ENCODE measurements around the gene PLA2G6. TPM values are rescaled to one million over a fixed set of nuclear protein-coding genes. Genes with fewer than 3 reads are reported as not detected.

The PLA2G6 gene
- total and polyA plus RNA-seq, 9 of the 15 experiments (the other 6 are each of a cell fraction or from before 2014, with no cell fraction given), result 0.11 to 12.2 (median 9.7) TPM

DNA sequence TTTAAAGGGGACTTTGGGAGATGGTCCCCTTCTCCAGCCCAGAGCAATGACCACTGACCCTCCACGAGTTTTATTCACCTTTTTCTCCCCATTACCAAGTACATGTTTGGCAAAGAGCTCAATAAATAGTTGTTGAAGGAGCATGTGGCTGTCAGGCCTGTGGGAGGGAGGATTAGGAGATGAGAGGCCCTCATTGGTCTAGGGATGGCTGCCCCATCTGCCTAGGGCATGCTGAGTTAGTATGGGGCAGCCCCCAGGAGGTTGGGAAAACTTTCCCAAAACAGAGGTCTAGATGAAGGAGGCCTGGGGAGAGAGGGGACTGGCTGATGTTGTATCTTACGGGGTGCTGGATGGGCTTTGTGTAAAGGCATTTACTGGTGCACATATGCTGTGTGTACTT is 30.8 kb upstream of the PLA2G6 start:
- Histone ChIP-seq H3K4me2 (ENCODE audit: insufficient read depth, low read length) (no peak overlapping the region), H4K20me1 (replicated peaks; ENCODE audit: control insufficient read depth, insufficient read depth, low read length) (0 out of 2 replicates have a peak, but pooled peaks cover 9% of the 10 kb centered on the region), H3K36me3 (ENCODE audit: control insufficient read depth, insufficient read depth, low read length) (peaks cover 5% of the 10 kb centered on the region; the same call in 1 of the 3 replicates), H3K4me3 (no peak overlapping the region), H3K27me3 (ENCODE audit: control insufficient read depth in 2 of 2, insufficient read depth in 2 of 2, low read length in 2 of 2) (no peaks in the 10 kb centered on the region), H2AFZ (ENCODE audit: low read depth, low read length) (no peak overlapping the region), H3K4me1 (replicated peaks in 1 of 2; ENCODE audit: control insufficient read depth in 2 of 2, insufficient read depth in 2 of 2, low read length in 2 of 2) (peaks cover 10 to 25% of the 10 kb centered on the region in 2 experiments; a peak in 4 of 5 replicates), H3K9ac (ENCODE audit: insufficient read depth in 1 of 2, low read depth in 2 of 2, low read length in 2 of 2) (no peak overlapping the region), H3K9me3 (replicated peaks; ENCODE audit: control insufficient read depth, insufficient read depth, low read depth, low read length) (no peaks in the 10 kb centered on the region), H3K9me1 (ENCODE audit: control insufficient read depth, insufficient read depth, low read length) (no peaks in the 10 kb centered on the region), H3K27ac (ENCODE audit: extremely low read depth, low read depth, low read length) (no peak overlapping the region), H3K79me2 (ENCODE audit: control insufficient read depth, insufficient read depth, low read length) (peaks cover 9% of the 10 kb centered on the region; the same call in 2 of the 3 replicates)
- ATAC-seq, result no peak
- FAIRE-seq, result no peak
- no peak for DNase-seq (ENCODE audit: extremely low read depth in 1 of 4, low spot score in 3 of 4)
- BruUV-seq (replicated peaks), result no TSS peak
- in situ Hi-C loops (cut with MboI) (no loop called here), intact Hi-C loops (cut with micrococcal nuclease) (no loop called here)
- CTCF ChIA-PET (ENCODE audit: low intra/inter-chr PET ratio), result no interaction called here
- TF ChIP-seq PTRF (tag; IDR thresholded peaks at IDR 0.05), result no peak
- TF ChIP-seq ZNF76 (CRISPR knock-in tag; IDR thresholded peaks at IDR 0.05; ENCODE audit: borderline replicate concordance), result no peak
- TF ChIP-seq ZKSCAN1 (IDR thresholded peaks at IDR 0.05; ENCODE audit: low read depth, low read length), result no peak
- no peak for TF ChIP-seq KLF16 (IDR thresholded peaks at IDR 0.05)
- TF ChIP-seq ZNF707 (CRISPR knock-in tag; conservative IDR thresholded peaks at IDR 0.05), result no peak
- no peak for TF ChIP-seq ZNF830 (CRISPR knock-in tag; IDR thresholded peaks at IDR 0.05)
- no peak for TF ChIP-seq PRPF4 (IDR thresholded peaks at IDR 0.05; ENCODE audit: insufficient read depth, low read depth, low read length, poor library complexity, severe bottlenecking)
- TF ChIP-seq ETS1 (conservative IDR thresholded peaks at IDR 0.05; ENCODE audit: control insufficient read depth, low read depth, low read length), result no peak
- no peak for TF ChIP-seq MTA2 (IDR thresholded peaks at IDR 0.05; ENCODE audit: low read depth)
- POLR2A ChIA-PET, result interaction anchor here (1.1 to 4.9 kb wide), 4 partner anchors 9 to 31 kb away, joined by 3 to 44 read pairs (median 4); partner anchors contain the start of genes MAFF and PLA2G6
- 50% methylated on average over 2 of the region's 2 CpGs for WGBS (ENCODE audit: insufficient coverage, low coverage, missing lambda C conversion rate)

Measured in K562 (cell line).